ENCODE measurements around the gene CTNNAL1.

GRCh38 chr9:109003116-109003515 lies 10.2 kb downstream of the CTNNAL1 start:
- TF ChIP-seq CTCF (IDR thresholded peaks at IDR 0.05; ENCODE audit: low read length) (no peak), EZH2 (IDR thresholded peaks at IDR 0.05; ENCODE audit: borderline replicate concordance, low read length) (no peak)

All from OCI-LY1 (cell line).